GM12864 (cell line): ENCODE results near the gene CCDC142.

ENCODE experiments used
- DNase-seq: peaks from one replicate; pipeline ENCODE4 v3.0.0-alpha.2; 2011; ENCODE audit warnings: low read depth
- H3K4me3 ChIP-seq: 2 replicates; pipeline ENCODE4 v1.5.1; 2011; ENCODE audit warnings: mild to moderate bottlenecking, low read depth, low read length, control low read depth
- CTCF ChIP-seq: IDR thresholded peaks from 2 replicates; pipeline ENCODE4 v1.5.1; 2011; ENCODE audit warnings: low read depth, mild to moderate bottlenecking, moderate library complexity, low read length, control low read depth, inconsistent platforms; ENCODE audit errors: missing control alignments

The CCDC142 gene

DNA sequence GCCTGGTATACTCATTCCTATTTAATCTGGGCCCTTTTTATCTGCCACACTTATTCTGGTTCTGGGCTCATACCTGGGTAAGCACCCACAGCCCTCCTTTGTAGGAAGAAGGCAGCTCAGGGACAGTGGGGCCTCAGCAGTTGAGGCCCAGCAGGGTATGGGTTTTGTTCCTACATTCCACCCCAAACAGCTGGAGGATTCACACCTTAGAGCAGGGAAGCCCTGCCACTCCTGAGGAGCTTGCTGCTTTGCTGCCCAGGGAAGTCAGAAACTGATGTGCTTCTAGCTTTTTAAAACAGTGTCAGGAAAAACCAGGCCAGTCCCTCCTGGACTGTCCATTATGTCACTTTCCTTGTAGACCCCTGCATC, 17.8 kb upstream of the CCDC142 start:
- no peak overlapping the region for H3K4me3 ChIP-seq
- DNase-seq, result no peak

GRCh38 chr2:74499940-74500577, 17.3 kb upstream of the CCDC142 start:
- no peak for TF ChIP-seq CTCF
- no peak overlapping the region for H3K4me3 ChIP-seq
- DNase-seq, result no peak

More for the DNA sequence above, 17.8 kb upstream of the CCDC142 start:
- no peak for TF ChIP-seq CTCF

GRCh38 chr2:74499267-74499939, 16.6 kb upstream of the CCDC142 start, which contains the start of gene LBX2:
Gene LBX2 (minus strand): TSS chr2:74499603. CDS start chr2:74499537, 66 bp downstream.
- H3K4me3 ChIP-seq, result no peak within 1 kb of the TSS; the same call in 1 of the 2 replicates
- DNase-seq, result no peak
- TF ChIP-seq CTCF, result no peak

DNA sequence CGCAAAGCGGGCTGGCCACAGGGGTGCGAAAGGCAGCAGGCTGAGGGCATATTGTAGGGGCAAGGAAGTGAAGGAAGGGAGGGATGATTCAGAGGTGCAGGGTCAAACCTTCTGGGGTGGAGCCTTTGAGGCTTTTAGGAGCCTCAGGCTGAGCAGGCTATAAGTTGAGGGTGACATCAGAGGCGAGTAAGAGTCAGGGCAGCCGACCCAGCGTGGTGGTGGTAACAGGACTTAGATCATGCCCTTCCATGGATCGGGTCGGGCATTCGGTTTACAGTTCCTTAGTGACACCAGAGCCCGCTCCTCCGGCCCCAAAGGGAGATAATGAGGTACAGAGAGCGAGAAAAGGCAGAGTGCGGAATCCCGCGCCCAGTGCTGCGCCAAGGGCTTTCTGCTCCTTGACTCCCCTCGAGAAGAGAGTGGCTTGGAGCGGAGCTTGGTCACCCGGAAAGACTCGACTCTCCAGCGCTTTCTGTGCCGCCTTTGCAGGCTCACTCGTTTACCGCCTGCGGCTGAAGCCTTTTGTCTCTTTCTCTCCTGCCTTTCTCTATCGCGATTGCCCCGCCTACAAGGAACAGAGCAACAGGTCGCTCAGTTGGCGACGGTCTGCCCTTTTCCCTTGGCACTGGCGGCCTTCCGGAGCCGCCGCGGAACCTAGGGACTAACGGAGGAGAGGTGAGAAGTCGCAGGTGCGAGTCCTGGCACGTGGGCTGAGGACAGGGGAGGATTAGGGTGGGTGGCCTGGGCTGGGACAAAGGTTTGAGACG, 15.9 kb upstream of the CCDC142 start:
- no peak for TF ChIP-seq CTCF
- DNase-seq, result no peak
- H3K4me3 ChIP-seq, result no peak overlapping the region; the same call in 1 of the 2 replicates

DNA sequence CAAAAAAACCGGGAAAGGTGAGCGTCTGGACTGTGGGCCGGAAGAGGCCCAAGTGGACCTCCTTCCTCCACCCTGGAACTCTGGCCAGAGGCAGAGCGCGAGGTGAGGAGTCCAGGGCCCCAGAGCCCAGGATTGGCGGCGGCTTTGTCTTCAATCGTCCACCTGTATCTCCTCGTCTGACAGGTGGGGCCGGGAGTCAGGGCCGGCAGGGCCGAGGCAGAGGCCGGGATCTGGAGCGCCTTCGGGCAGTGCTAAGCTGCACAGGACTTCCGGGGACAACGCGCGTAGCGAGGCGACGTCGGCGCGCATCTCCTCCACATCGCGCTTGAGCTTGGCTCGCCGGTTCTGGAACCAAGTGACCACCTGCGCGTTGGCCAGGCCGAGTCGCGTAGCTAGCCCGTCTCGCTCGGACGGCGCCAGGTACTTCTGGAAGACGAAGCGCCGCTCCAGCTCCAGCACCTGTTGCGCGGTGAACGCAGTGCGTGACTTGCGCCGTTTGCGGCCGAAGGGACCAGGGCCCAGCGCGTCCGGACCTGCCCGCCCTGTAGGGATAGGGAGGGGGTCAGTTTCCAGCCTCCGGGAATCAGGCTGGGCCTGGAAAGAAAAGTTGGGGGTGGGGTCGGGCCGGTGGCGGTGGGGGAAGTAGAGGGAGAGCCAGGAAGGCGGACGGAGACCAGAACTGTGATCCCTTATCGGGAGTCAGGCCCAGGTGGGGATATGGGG, 15.1 kb upstream of the CCDC142 start:
- no peak for TF ChIP-seq CTCF
- H3K4me3 ChIP-seq, result no peak overlapping the region
- no peak for DNase-seq

DNA sequence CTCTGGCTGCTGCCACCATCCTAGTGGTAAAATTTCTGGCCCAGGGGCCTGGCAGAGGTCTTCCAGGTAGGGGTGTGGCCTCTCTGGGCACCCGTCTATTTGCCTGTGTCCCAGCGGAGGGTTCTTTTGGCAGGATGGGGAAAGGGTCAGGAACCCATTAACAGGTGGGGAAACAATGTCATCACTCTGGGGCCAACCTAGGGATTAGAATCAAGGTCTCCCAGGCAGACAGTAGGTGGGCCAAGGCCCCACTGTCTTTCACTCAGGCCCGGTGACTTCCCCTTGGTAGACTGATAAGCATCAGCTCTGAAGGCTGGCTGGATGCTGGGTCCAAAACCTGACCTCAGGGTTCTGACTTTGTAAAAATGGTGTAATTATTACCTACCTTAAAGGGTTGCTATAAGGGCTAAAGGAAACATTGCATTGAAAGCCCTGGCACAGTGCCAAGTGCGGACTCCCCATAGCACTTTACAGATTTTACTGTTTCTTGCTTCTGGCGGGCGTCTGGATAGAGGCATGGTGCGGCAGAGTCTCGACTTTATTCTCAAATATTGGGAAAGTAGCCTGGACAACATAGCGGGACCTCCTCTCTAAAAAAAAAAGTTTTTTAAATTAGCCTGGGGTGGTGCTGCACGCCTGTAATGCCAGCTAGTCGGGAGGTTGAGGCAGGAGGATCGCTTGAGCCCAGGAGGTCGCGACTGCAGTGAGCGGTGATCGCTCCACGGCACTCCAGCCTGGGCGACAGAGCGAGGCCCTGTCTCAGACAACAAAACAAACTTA, 14.4 kb upstream of the CCDC142 start:
- no peak for DNase-seq
- no peak overlapping the region for H3K4me3 ChIP-seq
- TF ChIP-seq CTCF, result no peak
